B cell (primary cell): ENCODE measurements around the gene DUSP18. TPM values are rescaled to one million over a fixed set of nuclear protein-coding genes. Genes with fewer than 3 reads are reported as not detected.

ENCODE experiments used
- ATAC-seq: fragments of 200-7000 bp; cut with Tn5 transposase; one replicate; pipeline ENCODE4 v1.10.0; 2021; ENCODE audit warnings: low read depth, mild to moderate bottlenecking, moderate number of reproducible peaks, moderate library complexity
- CTCF ChIA-PET: fragments of 350-600 bp; sonication (Branson Sonifier 250); formaldehyde crosslinking; loops from one replicate; lab custom pipeline; 2021; ENCODE audit warnings: antibody characterized with exemption, inconsistent platforms; lab: Charles Lee
- POLR2A ChIA-PET: fragments of 350-600 bp; sonication (Branson Sonifier 250); formaldehyde crosslinking; loops from one replicate; lab custom pipeline; 2021; ENCODE audit warnings: antibody characterized with exemption; lab: Charles Lee
- DNase-seq: peaks from one replicate; pipeline ENCODE4 v3.0.0; 2013
- H2AFZ ChIP-seq: 2 replicates; pipeline ENCODE4 v1.6.1; 2012; ENCODE audit warnings: mild to moderate bottlenecking, low read depth, low read length; ENCODE audit not compliant: insufficient read depth, poor library complexity, severe bottlenecking
- H3K27ac ChIP-seq, 2 donors: 1 replicate in 1 of 2; 2 replicates in 1 of 2; pipeline ENCODE4 v1.5.1; 2012 to 2013; ENCODE audit warnings: low read length in 2 of 2, mild to moderate bottlenecking in 2 of 2, moderate library complexity in 1 of 2
- H3K27me3 ChIP-seq, 4 experiments: fragments of 200-600 bp in 1 of 4; sonication (generic) in 1 of 4; replicated peaks in 1 of 4; 1 replicate in 2 of 4; 2 replicates in 2 of 4; pipeline versions ENCODE4 v1.6.1 to v1.7.0; 2013 to 2016; ENCODE audit warnings: low read length in 3 of 4, mild to moderate bottlenecking in 2 of 4, mixed read lengths in 1 of 4, moderate library complexity in 1 of 4; ENCODE audit not compliant: insufficient read depth in 4 of 4, control insufficient read depth in 3 of 4; ENCODE audit errors: control extremely low read depth in 1 of 4
- H3K36me3 ChIP-seq, 2 experiments: replicated peaks in 1 of 2; 1 replicate in 1 of 2; 2 replicates in 1 of 2; pipeline versions ENCODE4 v1.6.1 to v1.7.1; 2013; ENCODE audit warnings: low read length in 1 of 2; ENCODE audit not compliant: insufficient read depth in 2 of 2, control insufficient read depth in 1 of 2; ENCODE audit errors: control extremely low read depth in 1 of 2, extremely low read depth in 1 of 2
- H3K4me1 ChIP-seq, 2 donors: fragments of 200-600 bp in 1 of 2; sonication (generic) in 1 of 2; 1 replicate in 1 of 2; 2 replicates in 1 of 2; pipeline versions ENCODE4 v1.5.1 to v1.6.1; 2013 to 2017; ENCODE audit warnings: low read length in 2 of 2; ENCODE audit not compliant: control insufficient read depth in 2 of 2, insufficient read depth in 2 of 2
- H3K4me2 ChIP-seq: replicated peaks from 2 replicates; pipeline ENCODE3; 2012; ENCODE audit warnings: mild to moderate bottlenecking, low read depth, low read length; ENCODE audit not compliant: poor library complexity, severe bottlenecking
- H3K4me3 ChIP-seq, 5 experiments: fragments of 200-600 bp in 1 of 5; sonication (generic) in 1 of 5; 1 replicate in 3 of 5; 2 replicates in 2 of 5; pipeline versions ENCODE4 v1.5.1 to v1.7.0; 2011 to 2016; ENCODE audit warnings: low read length in 4 of 5, mild to moderate bottlenecking in 4 of 5, low read depth in 2 of 5, control low read depth in 1 of 5, moderate library complexity in 1 of 5; ENCODE audit not compliant: insufficient read depth in 1 of 5; ENCODE audit errors: control extremely low read depth in 1 of 5, extremely low read depth in 1 of 5
- H3K79me2 ChIP-seq: fragments of 200-600 bp; sonication (generic); one replicate; pipeline ENCODE4 v1.6.0; 2016; ENCODE audit warnings: low read length; ENCODE audit not compliant: control insufficient read depth, insufficient read depth
- H3K9ac ChIP-seq: fragments of 200-600 bp; sonication (generic); 2 replicates; pipeline ENCODE4 v1.6.1; 2017; ENCODE audit warnings: mild to moderate bottlenecking, low read length, moderate library complexity
- H3K9me3 ChIP-seq, 3 donors: one replicate each; pipeline versions ENCODE4 v1.6.1 to v1.7.1; 2013; ENCODE audit warnings: low read length in 2 of 3; ENCODE audit not compliant: control insufficient read depth in 2 of 3, insufficient read depth in 1 of 3; ENCODE audit errors: control extremely low read depth in 1 of 3
- H4K20me1 ChIP-seq: 2 replicates; pipeline ENCODE4 v1.6.0; 2012; ENCODE audit warnings: mild to moderate bottlenecking, low read length; ENCODE audit not compliant: insufficient read depth, control insufficient read depth, poor library complexity, severe bottlenecking
- H3K27ac Mint-ChIP-seq: one replicate; pipeline ENCODE4 v1.8.0; 2021; ENCODE audit warnings: mixed read lengths
- H3K27me3 Mint-ChIP-seq: one replicate; pipeline ENCODE4 v1.8.0; 2021; ENCODE audit warnings: mixed read lengths
- H3K4me1 Mint-ChIP-seq: one replicate; pipeline ENCODE4 v1.8.0; 2021; ENCODE audit warnings: mixed read lengths
- H3K4me3 Mint-ChIP-seq: one replicate; pipeline ENCODE4 v1.8.0; 2021; ENCODE audit warnings: mixed read lengths
- H3K9me3 Mint-ChIP-seq: one replicate; pipeline ENCODE4 v1.8.0; 2022; ENCODE audit warnings: mixed read lengths; ENCODE audit not compliant: insufficient read depth
- CTCF ChIP-seq: fragments of 200-600 bp; IDR thresholded peaks from one replicate; pipeline ENCODE4 v1.8.0; 2022; ENCODE audit warnings: antibody characterized with exemption, mild to moderate bottlenecking
- EZH2 ChIP-seq: IDR thresholded peaks from 2 replicates; pipeline ENCODE4 v1.6.1; 2012; ENCODE audit warnings: borderline replicate concordance, low read depth, mild to moderate bottlenecking, moderate library complexity, low read length; ENCODE audit not compliant: insufficient read depth, poor library complexity, severe bottlenecking
- WGBS: methylation state at CpG from one replicate; pipeline ENCODE4 v1.1.5; 2013; ENCODE audit warnings: missing lambda C conversion rate; ENCODE audit not compliant: insufficient coverage; 5-methylcytosine and 5-hydroxymethylcytosine counted together
- intact Hi-C: fragments of 100-400 bp; cut with micrococcal nuclease; formaldehyde crosslinking; loops from one replicate; pipeline ENCODE4 v1.10.0; 2022
- polyA plus RNA-seq: library from polyadenylated mRNA; depleted of rRNA; stranded (reverse); fragments of >200 nt; gene quantifications from 2 replicates; pipeline ENCODE4 v1.2.3, GENCODE V29; 2012
- total RNA-seq, 2 donors: library from RNA; stranded (reverse); fragments of 120-200 nt in 1 of 2; gene quantifications; 1 replicate in 1 of 2; 2 replicates in 1 of 2; pipeline versions ENCODE4 v1.2.3 to v1.2.4, GENCODE V29; 2013 to 2022

DUSP18 gene
- total and polyA plus RNA-seq, 2 donors (not counting 1 experiment from before 2014, with no cell fraction given): 20.6 to 21.2 TPM

DNA sequence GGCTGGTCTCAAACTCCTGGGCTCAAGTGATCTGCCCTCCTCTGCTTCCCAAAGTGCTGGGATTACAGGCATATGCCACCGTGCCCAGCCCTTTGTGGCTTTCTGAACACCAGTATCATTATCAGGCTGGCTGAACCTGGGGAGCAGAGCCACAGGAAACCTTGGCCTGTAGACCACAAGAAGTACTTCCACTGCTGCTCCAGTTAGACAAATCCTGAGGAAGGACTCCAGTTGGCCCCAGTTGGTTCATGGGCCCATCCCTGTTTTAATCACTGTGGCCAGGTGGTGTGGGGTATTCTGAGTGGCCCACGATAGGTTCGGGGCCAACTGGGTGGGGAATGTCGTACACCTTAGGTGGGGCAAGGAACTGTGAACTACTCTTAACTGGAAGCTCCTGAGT, 5.5 kb upstream of the DUSP18 start:
- whole genome bisulfite sequencing: 75% methylated on average over 3 of the region's 4 CpGs
- ChIA-PET CTCF (interaction anchor here (1.0 kb wide), 1 partner anchor 38 kb away, joined by 3 read pairs; no protein-coding TSS in a partner anchor), POLR2A (no interaction called here)
- Histone ChIP-seq H3K27me3 (peaks cover 0 to 6% (median 0%) of the 10 kb centered on the region in 4 experiments), H3K9ac (no peak overlapping the region), H4K20me1 (no peaks in the 10 kb centered on the region), H3K4me1 (peaks cover 4% of the 10 kb centered on the region in 2 donors), H3K27ac (no peak overlapping the region), H3K4me3 (no peak overlapping the region), H3K79me2 (no peaks in the 10 kb centered on the region), H3K4me2 (no peak overlapping the region), H3K36me3 (no peaks in the 10 kb centered on the region), H3K9me3 (no peaks in the 10 kb centered on the region), H2AFZ (no peak overlapping the region)
- H3K27me3 Mint-ChIP-seq: peaks cover 28% of the 10 kb centered on the region
- H3K27ac Mint-ChIP-seq: no peak overlapping the region
- DNase-seq (no peak), ATAC-seq (no peak)
- intact Hi-C loops: no loop called here
- H3K4me1 Mint-ChIP-seq: peaks cover 5% of the 10 kb centered on the region
- H3K9me3 Mint-ChIP-seq: no peaks in the 10 kb centered on the region
- TF ChIP-seq CTCF (no peak), EZH2 (no peak)
- no peak overlapping the region for H3K4me3 Mint-ChIP-seq

GRCh38 chr22:30671071-30671470, 3.4 kb upstream of the DUSP18 start:
- ChIA-PET CTCF (no interaction called here), POLR2A (no interaction called here)
- intact Hi-C loops: no loop called here
- H3K27ac ChIP-seq: no peak overlapping the region
- Mint-ChIP-seq H3K27me3 (peaks cover 9% of the 10 kb centered on the region), H3K4me3 (no peak overlapping the region), H3K4me1 (peaks cover 13% of the 10 kb centered on the region), H3K27ac (no peak overlapping the region), H3K9me3 (no peaks in the 10 kb centered on the region)
- DNase-seq (no peak), ATAC-seq (no peak)
- H4K20me1 ChIP-seq: no peaks in the 10 kb centered on the region
- 88% methylated on average over 1 of the region's 3 CpGs for WGBS
- no peaks in the 10 kb centered on the region for H3K36me3 ChIP-seq
- H3K9ac ChIP-seq: no peak overlapping the region
- TF ChIP-seq CTCF: no peak
- no peak for TF ChIP-seq EZH2
- no peak overlapping the region for H3K4me2 ChIP-seq
- H3K9me3 ChIP-seq: no peaks in the 10 kb centered on the region
- peaks cover 2% of the 10 kb centered on the region for H3K79me2 ChIP-seq
- peaks cover 12 to 17% of the 10 kb centered on the region in 2 donors for H3K4me1 ChIP-seq
- H2AFZ ChIP-seq: no peak overlapping the region
- H3K27me3 ChIP-seq: peaks cover 0 to 6% (median 0%) of the 10 kb centered on the region in 4 experiments
- no peak overlapping the region for H3K4me3 ChIP-seq
